ENCODE data around the gene PTPRN2. TPM values are rescaled to one million over a fixed set of nuclear protein-coding genes. Genes with fewer than 3 reads are reported as not detected.
A peak's percentile ranks its signal among the peaks of the same experiment; 100 is the strongest.

PTPRN2 gene
- total RNA-seq, 8 experiments from 2014 or later: 0.10 to 19.7 (median 10.8) TPM; not detected in 1

- in situ Hi-C loops (cut with MboI; ENCODE audit: low pct_unique_long_range_greater_than_20kb in 2 of 9, low sequenced_read_pairs in 9 of 9, unreplicated experiment in 9 of 9): loop anchor here in 1 of 9 experiments (25.0 kb wide), 1 partner anchor 111 kb away; no protein-coding TSS in a partner anchor
- Histone ChIP-seq H3K4me1 (replicated peaks in 1 of 2) (no peaks in the 10 kb centered on the region), H3K27ac (no peak overlapping the region), H3K4me3 (no peak overlapping the region)
- 39 to 100% (median 76%) methylated on average over 2 to 7 of the region's 28 CpGs; no CpG with 5 or more reads in 5 of the 10 experiments for WGBS, 10 experiments
- no peak for ATAC-seq (replicated peaks in 6 of 8)
These were observed 585.9 kb downstream of the PTPRN2 start for GRCh38 chr7:158001621-158002320.

GRCh38 chr7:158001003-158001402 lies 586.6 kb downstream of the PTPRN2 start:
- no CpG with 5 or more reads among the region's 12 CpGs for WGBS, 10 experiments
- no peak for ATAC-seq (replicated peaks in 6 of 8)
- Histone ChIP-seq H3K4me3 (no peak overlapping the region), H3K27ac (no peak overlapping the region), H3K4me1 (replicated peaks in 1 of 2) (no peaks in the 10 kb centered on the region)
- in situ Hi-C loops (cut with MboI; ENCODE audit: low pct_unique_long_range_greater_than_20kb in 2 of 9, low sequenced_read_pairs in 9 of 9, unreplicated experiment in 9 of 9): loop anchor here in 1 of 9 experiments (25.0 kb wide), 1 partner anchor 111 kb away; no protein-coding TSS in a partner anchor

DNA sequence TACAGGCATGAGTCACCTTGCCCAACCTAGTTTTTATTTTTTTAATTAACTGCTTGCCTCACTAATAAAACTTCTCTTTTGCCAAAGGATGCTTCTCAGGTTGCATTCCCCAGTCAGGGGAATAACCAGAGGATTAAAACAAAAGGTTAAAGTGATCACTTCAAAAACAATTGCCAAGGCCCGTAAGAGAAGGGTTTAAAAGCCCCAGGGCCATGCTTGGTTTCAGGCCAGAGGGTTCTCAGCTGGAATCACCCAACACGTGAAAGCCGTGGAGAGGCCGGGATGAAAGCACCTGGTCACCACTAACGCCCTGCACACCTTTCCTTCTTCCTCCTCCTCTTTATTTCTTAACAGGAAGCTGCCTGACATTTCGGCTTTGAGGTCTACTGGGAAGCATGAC lies 587.5 kb downstream of the PTPRN2 start:
- in situ Hi-C loops (cut with MboI; ENCODE audit: low pct_unique_long_range_greater_than_20kb in 2 of 9, low sequenced_read_pairs in 9 of 9, unreplicated experiment in 9 of 9): loop anchor here in 1 of 9 experiments (25.0 kb wide), 1 partner anchor 112 kb away; no protein-coding TSS in a partner anchor
- ATAC-seq (replicated peaks in 6 of 8): no peak
- Histone ChIP-seq H3K4me1 (replicated peaks in 1 of 2) (no peaks in the 10 kb centered on the region), H3K4me3 (no peak overlapping the region), H3K27ac (no peak overlapping the region)
- 9 to 94% (median 73%) methylated on average over 2 to 5 of the region's 6 CpGs; no CpG with 5 or more reads in 5 of the 10 experiments for WGBS, 10 experiments

GRCh38 chr7:157998884-157999552 lies 588.6 kb downstream of the PTPRN2 start:
- in situ Hi-C loops (cut with MboI; ENCODE audit: low pct_unique_long_range_greater_than_20kb in 2 of 9, low sequenced_read_pairs in 9 of 9, unreplicated experiment in 9 of 9): no loop called here
- peak in 1 of 8 experiments; percentile 8 for ATAC-seq (replicated peaks in 6 of 8)
- Histone ChIP-seq H3K4me3 (no peak overlapping the region), H3K4me1 (replicated peaks in 1 of 2) (peaks cover 0 to 1% of the 10 kb centered on the region in 2 donors), H3K27ac (no peak overlapping the region)
- 19 to 92% (median 58%) methylated on average over 3 to 22 of the region's 24 CpGs; no CpG with 5 or more reads in 1 of the 10 experiments for WGBS, 10 experiments

GRCh38 chr7:157997471-157997870 lies 590.2 kb downstream of the PTPRN2 start:
- Histone ChIP-seq H3K4me3 (no peak overlapping the region), H3K4me1 (replicated peaks in 1 of 2) (peaks cover 0 to 5% of the 10 kb centered on the region in 2 donors), H3K27ac (no peak overlapping the region)
- WGBS, 10 experiments: 40% methylated on average over 2 of the region's 5 CpGs; no CpG with 5 or more reads in 9 of the 10 experiments
- ATAC-seq (replicated peaks in 6 of 8): peak in 1 of 8 experiments; percentile 19
- in situ Hi-C loops (cut with MboI; ENCODE audit: low pct_unique_long_range_greater_than_20kb in 2 of 9, low sequenced_read_pairs in 9 of 9, unreplicated experiment in 9 of 9): no loop called here

GRCh38 chr7:157997080-157997440 lies 590.6 kb downstream of the PTPRN2 start:
- peaks cover 0 to 5% of the 10 kb centered on the region in 2 donors for H3K4me1 ChIP-seq (replicated peaks in 1 of 2)
- no peak overlapping the region for H3K27ac ChIP-seq
- no CpG with 5 or more reads among the region's 8 CpGs for WGBS, 10 experiments
- H3K4me3 ChIP-seq: no peak overlapping the region
- in situ Hi-C loops (cut with MboI; ENCODE audit: low pct_unique_long_range_greater_than_20kb in 2 of 9, low sequenced_read_pairs in 9 of 9, unreplicated experiment in 9 of 9): no loop called here
- peak in 1 of 8 experiments; percentile 12 for ATAC-seq (replicated peaks in 6 of 8)

GRCh38 chr7:157996359-157997079 lies 591.1 kb downstream of the PTPRN2 start:
- Histone ChIP-seq H3K4me3 (no peak overlapping the region), H3K27ac (no peak overlapping the region), H3K4me1 (replicated peaks in 1 of 2) (peaks cover 0 to 5% of the 10 kb centered on the region in 2 donors)
- in situ Hi-C loops (cut with MboI; ENCODE audit: low pct_unique_long_range_greater_than_20kb in 2 of 9, low sequenced_read_pairs in 9 of 9, unreplicated experiment in 9 of 9): no loop called here
- peak in 2 of 8 experiments; percentile 44 to 52 for ATAC-seq (replicated peaks in 6 of 8)
- 0 to 97% (median 66%) methylated on average over 1 to 7 of the region's 16 CpGs; no CpG with 5 or more reads in 2 of the 10 experiments for WGBS, 10 experiments

- ATAC-seq (replicated peaks in 6 of 8): no peak
- WGBS, 10 experiments: 22 to 93% (median 79%) methylated on average over 2 to 6 of the region's 6 CpGs; no CpG with 5 or more reads in 2 of the 10 experiments
- H3K4me3 ChIP-seq: no peak overlapping the region
- H3K4me1 ChIP-seq (replicated peaks in 1 of 2): peaks cover 0 to 5% of the 10 kb centered on the region in 2 donors
- H3K27ac ChIP-seq: no peak overlapping the region
- in situ Hi-C loops (cut with MboI; ENCODE audit: low pct_unique_long_range_greater_than_20kb in 2 of 9, low sequenced_read_pairs in 9 of 9, unreplicated experiment in 9 of 9): no loop called here
These were observed 591.8 kb downstream of the PTPRN2 start for GRCh38 chr7:157995815-157996214.

DNA sequence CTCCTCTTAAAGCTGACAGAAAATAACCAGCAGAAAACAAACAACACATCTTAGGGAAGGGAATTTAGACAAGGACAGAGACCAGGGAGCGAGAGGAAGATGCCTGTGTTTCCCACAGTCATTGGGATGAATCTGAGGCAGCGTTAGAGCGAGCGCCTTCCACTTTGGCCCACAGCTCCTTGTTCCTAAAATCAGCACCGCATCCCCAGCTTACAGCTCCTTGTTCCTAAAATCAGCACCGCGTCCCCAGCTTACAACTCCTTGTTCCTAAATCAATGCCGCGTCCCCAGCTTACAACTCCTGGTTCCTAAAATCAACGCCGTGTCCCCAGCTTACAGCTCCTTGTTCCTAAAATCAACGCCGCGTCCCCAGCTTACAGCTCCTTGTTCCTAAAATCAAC lies 593.3 kb downstream of the PTPRN2 start:
- WGBS, 10 experiments: 53 to 80% (median 73%) methylated on average over 1 to 4 of the region's 14 CpGs; no CpG with 5 or more reads in 7 of the 10 experiments
- H3K4me3 ChIP-seq: no peak overlapping the region
- peaks cover 0 to 5% of the 10 kb centered on the region in 2 donors for H3K4me1 ChIP-seq (replicated peaks in 1 of 2)
- ATAC-seq (replicated peaks in 6 of 8): no peak
- in situ Hi-C loops (cut with MboI; ENCODE audit: low pct_unique_long_range_greater_than_20kb in 2 of 9, low sequenced_read_pairs in 9 of 9, unreplicated experiment in 9 of 9): no loop called here
- no peak overlapping the region for H3K27ac ChIP-seq

- Histone ChIP-seq H3K4me1 (replicated peaks in 1 of 2) (peaks cover 0 to 5% of the 10 kb centered on the region in 2 donors), H3K4me3 (no peak overlapping the region), H3K27ac (no peak overlapping the region)
- in situ Hi-C loops (cut with MboI; ENCODE audit: low pct_unique_long_range_greater_than_20kb in 2 of 9, low sequenced_read_pairs in 9 of 9, unreplicated experiment in 9 of 9): no loop called here
- ATAC-seq (replicated peaks in 6 of 8): no peak
- WGBS, 10 experiments: 12 to 100% (median 72%) methylated on average over 3 to 13 of the region's 18 CpGs; no CpG with 5 or more reads in 2 of the 10 experiments
These were observed 594.1 kb downstream of the PTPRN2 start for GRCh38 chr7:157993406-157994105.

GRCh38 chr7:157992511-157993160 lies 595.0 kb downstream of the PTPRN2 start:
- H3K27ac ChIP-seq: no peak overlapping the region
- no peak for ATAC-seq (replicated peaks in 6 of 8)
- H3K4me1 ChIP-seq (replicated peaks in 1 of 2): peaks cover 0 to 9% of the 10 kb centered on the region in 2 donors
- in situ Hi-C loops (cut with MboI; ENCODE audit: low pct_unique_long_range_greater_than_20kb in 2 of 9, low sequenced_read_pairs in 9 of 9, unreplicated experiment in 9 of 9): no loop called here
- H3K4me3 ChIP-seq: no peak overlapping the region
- 17 to 100% (median 45%) methylated on average over 1 to 3 of the region's 17 CpGs; no CpG with 5 or more reads in 6 of the 10 experiments for WGBS, 10 experiments

DNA sequence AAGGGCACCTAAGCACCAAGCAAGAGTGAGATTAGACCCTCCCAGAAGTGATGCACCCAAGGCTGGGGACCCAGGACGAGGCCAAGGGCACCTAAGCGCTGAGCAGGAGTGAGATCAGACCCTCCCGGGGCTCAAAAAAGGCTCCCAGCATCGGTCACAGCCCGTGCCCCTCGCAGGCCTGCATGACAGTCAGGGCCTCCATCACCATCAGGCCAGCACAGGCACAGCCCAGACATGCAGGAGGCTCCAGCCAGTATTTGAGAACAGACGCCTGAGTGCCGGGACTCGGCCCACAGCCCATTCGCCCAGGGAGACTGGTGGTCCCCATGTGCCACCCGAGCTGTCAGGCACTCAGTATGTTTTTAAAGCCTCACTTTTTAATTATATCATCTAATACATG lies 595.9 kb downstream of the PTPRN2 start:
- ATAC-seq (replicated peaks in 6 of 8): no peak
- WGBS, 10 experiments: 0 to 94% (median 33%) methylated on average over 1 to 7 of the region's 11 CpGs; no CpG with 5 or more reads in 7 of the 10 experiments
- Histone ChIP-seq H3K4me3 (no peak overlapping the region), H3K27ac (no peak overlapping the region), H3K4me1 (replicated peaks in 1 of 2) (peaks cover 0 to 11% of the 10 kb centered on the region in 2 donors)
- in situ Hi-C loops (cut with MboI; ENCODE audit: low pct_unique_long_range_greater_than_20kb in 2 of 9, low sequenced_read_pairs in 9 of 9, unreplicated experiment in 9 of 9): no loop called here
